GM12878 (cell line): ENCODE results near the gene OCA2. TPM values are rescaled to one million over a fixed set of nuclear protein-coding genes. Genes with fewer than 3 reads are reported as not detected.

Source experiments
- ATAC-seq: fragments of 200-7000 bp; cut with Tn5 transposase; 3 replicates; pipeline ENCODE4 v1.9.1; 2020; ENCODE audit warnings: mild to moderate bottlenecking, moderate library complexity
- BruUV-seq: library from RNA; stranded (reverse); fragments of 400-500 nt; replicated peaks from 2 replicates; lab custom pipeline; 2021; lab: Mats Ljungman, UMichigan
- CTCF ChIA-PET: fragments of 300-600 bp; sonication (Branson Sonifier 250); formaldehyde crosslinking; extraction: SDS; loops from one replicate; lab custom pipeline; 2021; ENCODE audit warnings: inconsistent platforms; lab: Yijun Ruan, JAX
- POLR2A ChIA-PET: fragments of 350-600 bp; formaldehyde crosslinking; extraction: SDS; loops from one replicate; lab custom pipeline; 2021; ENCODE audit warnings: inconsistent platforms; lab: Charles Lee
- RAD21 ChIA-PET: fragments of 300-600 bp; sonication (Branson Sonifier 250); formaldehyde crosslinking; loops from one replicate; lab custom pipeline; 2023; ENCODE audit warnings: antibody characterized with exemption; ENCODE audit not compliant: unreplicated experiment; lab: Charles Lee
- SMC1A ChIA-PET: fragments of 300-600 bp; sonication (Branson Sonifier 250); formaldehyde crosslinking; loops from one replicate; lab custom pipeline; 2023; ENCODE audit not compliant: unreplicated experiment, uncharacterized antibody; lab: Charles Lee
- DNase-seq: peaks from one replicate; pipeline ENCODE4 v3.0.0-alpha.2; 2011; ENCODE audit warnings: low read depth, low spot score
- FAIRE-seq: peaks from 3 replicates; lab custom pipeline; 2011; peaks lifted over from hg19 to GRCh38; lab: Jason Lieb, UNC
- H2AFZ ChIP-seq: 2 replicates; pipeline ENCODE4 v1.6.0; 2011; ENCODE audit warnings: low read depth, low read length, control low read depth; ENCODE audit not compliant: control insufficient read depth
- H3K27ac ChIP-seq: 2 replicates; pipeline ENCODE4 v1.5.1; 2011; ENCODE audit warnings: control low read depth; ENCODE audit not compliant: control insufficient read depth, insufficient read depth
- H3K27me3 ChIP-seq, 2 experiments: replicated peaks in 1 of 2; 2 replicates each; pipeline versions ENCODE4 v1.6.0 to v1.6.1; 2011; ENCODE audit warnings: low read length in 1 of 2; ENCODE audit not compliant: control insufficient read depth in 2 of 2, insufficient read depth in 2 of 2
- H3K36me3 ChIP-seq, 2 experiments: 2 replicates each; pipeline ENCODE4 v1.5.1; 2011; ENCODE audit warnings: low read length in 1 of 2; ENCODE audit not compliant: control insufficient read depth in 2 of 2, insufficient read depth in 2 of 2
- H3K4me1 ChIP-seq: 2 replicates; pipeline ENCODE4 v1.6.1; 2011; ENCODE audit warnings: mild to moderate bottlenecking, low read length, moderate library complexity, mixed read lengths; ENCODE audit not compliant: control insufficient read depth, insufficient read depth
- H3K4me2 ChIP-seq: 2 replicates; pipeline ENCODE4 v1.6.0; 2011; ENCODE audit warnings: control low read depth; ENCODE audit not compliant: control insufficient read depth, insufficient read depth
- H3K4me3 ChIP-seq: fragments of 200-600 bp; sonication (generic); 2 replicates; pipeline ENCODE4 v1.5.1; 2016
- H3K79me2 ChIP-seq: 2 replicates; pipeline ENCODE4 v1.6.0; 2011; ENCODE audit warnings: low read length; ENCODE audit not compliant: control insufficient read depth, insufficient read depth
- H3K9ac ChIP-seq: 2 replicates; pipeline ENCODE4 v1.8.0; 2011; ENCODE audit warnings: low read length, control low read depth, mixed read lengths; ENCODE audit not compliant: control insufficient read depth, insufficient read depth
- H3K9me3 ChIP-seq: replicated peaks from 3 replicates; pipeline ENCODE4 v1.5.1; 2011; ENCODE audit warnings: mild to moderate bottlenecking, low read length; ENCODE audit not compliant: control insufficient read depth, insufficient read depth
- H4K20me1 ChIP-seq: 2 replicates; pipeline ENCODE4 v1.6.0; 2011; ENCODE audit not compliant: control insufficient read depth, insufficient read depth
- BACH1 ChIP-seq: fragments of 450-650 bp; IDR thresholded peaks from 2 replicates; pipeline ENCODE4 v1.6.1; 2017; ENCODE audit warnings: mild to moderate bottlenecking, borderline replicate concordance
- HDAC2 ChIP-seq: fragments of 200-600 bp; sonication (generic); IDR thresholded peaks from 2 replicates; pipeline ENCODE4 v1.6.1; 2017
- IKZF1 ChIP-seq: fragments of 450-650 bp; conservative IDR thresholded peaks from 2 replicates; pipeline ENCODE4 v1.6.1; 2017; ENCODE audit warnings: antibody characterized with exemption, mild to moderate bottlenecking
- PAX8 ChIP-seq: fragments of 450-650 bp; IDR thresholded peaks from 2 replicates; pipeline ENCODE4 v1.6.1; 2017; ENCODE audit warnings: mild to moderate bottlenecking, moderate library complexity
- POLR2AphosphoS2 ChIP-seq: IDR thresholded peaks from 2 replicates; pipeline ENCODE4 v1.6.1; 2011; ENCODE audit warnings: low read depth, mild to moderate bottlenecking, low read length, improper control_type of control experiment, moderate library complexity
- RELA ChIP-seq: fragments of 450-650 bp; IDR thresholded peaks from 2 replicates; pipeline ENCODE4 v1.8.0; 2014; ENCODE audit warnings: borderline replicate concordance; ENCODE audit not compliant: partially characterized antibody
- ZNF217 ChIP-seq: fragments of 450-650 bp; IDR thresholded peaks from 2 replicates; pipeline ENCODE4 v1.6.1; 2017; ENCODE audit warnings: antibody characterized with exemption, mild to moderate bottlenecking
- ZNF622 ChIP-seq: fragments of 450-650 bp; IDR thresholded peaks from 2 replicates; pipeline ENCODE4 v1.6.1; 2017; ENCODE audit warnings: mild to moderate bottlenecking, inconsistent platforms
- ZNF687 ChIP-seq: fragments of 450-650 bp; IDR thresholded peaks from 2 replicates; pipeline ENCODE4 v1.6.1; 2017; ENCODE audit warnings: mild to moderate bottlenecking, moderate library complexity
- ZSCAN29 ChIP-seq: fragments of 450-650 bp; IDR thresholded peaks from 2 replicates; pipeline ENCODE4 v1.6.1; 2017; ENCODE audit warnings: mild to moderate bottlenecking, moderate library complexity
- WGBS: methylation state at CpG from one replicate; pipeline ENCODE4 v1.1.6; 2016; ENCODE audit warnings: low lambda C conversion rate; ENCODE audit not compliant: insufficient replicate concordance, insufficient coverage; ENCODE audit errors: missing lambda C conversion rate; 5-methylcytosine and 5-hydroxymethylcytosine counted together
- in situ Hi-C: fragments of 300-500 bp; cut with MboI; formaldehyde crosslinking; loops from 9 replicates; pipeline ENCODE4 v1.14.3; 2018; ENCODE audit warnings: mixed read lengths
- intact Hi-C: fragments of 100-400 bp; cut with micrococcal nuclease; formaldehyde crosslinking; loops from one replicate; pipeline ENCODE4 v1.14.2; 2022; ENCODE audit not compliant: unreplicated experiment
- polyA plus RNA-seq, 11 experiments: library from polyadenylated mRNA; depleted of rRNA in 4 of 11; unstranded in 6 of 11; stranded (reverse) in 5 of 11; fragments of >200 nt; fragmentation: Nextera tagmentation in 4 of 11; fragmentation: Illumina TruSeq in 1 of 11; extraction: Ambion mirVana in 4 of 11; extraction: Trizol in 1 of 11; gene quantifications; 1 replicate in 1 of 11; 2 replicates in 10 of 11; pipeline versions ENCODE4 v1.2.1 to v1.2.3, GENCODE V29; 2011 to 2016; ENCODE audit warnings: inconsistent platforms in 2 of 11, missing spikeins in 2 of 11, low read depth in 1 of 11
- total RNA-seq, 4 experiments: library from RNA; depleted of rRNA in 3 of 4; stranded (reverse); fragments of >200 nt in 3 of 4; fragmentation: Illumina TruSeq in 1 of 4; extraction: Trizol in 1 of 4; gene quantifications; 2 replicates each; pipeline versions ENCODE4 v1.2.1 to v1.2.3, GENCODE V29; 2013 to 2021
- TF ChIP-seq, protein P1 (sequence below): fragments of 450-650 bp; IDR thresholded peaks from 2 replicates; pipeline ENCODE4 v1.6.1; 2017; ENCODE audit warnings: mild to moderate bottlenecking
- TF ChIP-seq, protein P2 (sequence below): IDR thresholded peaks from 2 replicates; pipeline ENCODE4 v1.6.1; 2011; ENCODE audit warnings: low read depth, mild to moderate bottlenecking, low read length, moderate library complexity, borderline replicate concordance; ENCODE audit errors: extremely low read depth
- TF ChIP-seq, protein P3 (sequence below): fragments of 450-650 bp; IDR thresholded peaks from 2 replicates; pipeline ENCODE4 v1.6.1; 2018; ENCODE audit warnings: borderline replicate concordance, mild to moderate bottlenecking; ENCODE audit not compliant: partially characterized antibody

The OCA2 gene
- total and polyA plus RNA-seq, 10 of the 15 experiments (the other 5 are each of a cell fraction or from before 2014, with no cell fraction given): 0.04 to 1.8 TPM; not detected in 8

GRCh38 chr15:28112962-28113361 lies 13.8 kb upstream of the OCA2 start:
- in situ Hi-C loops (no loop called here), intact Hi-C loops (no loop called here)
- POLR2A ChIA-PET: no interaction called here
- DNase-seq: no peak
- Histone ChIP-seq H3K27me3 (no peaks in the 10 kb centered on the region), H3K4me1 (no peaks in the 10 kb centered on the region), H3K4me2 (no peak overlapping the region), H3K27ac (no peak overlapping the region), H3K9me3 (no peaks in the 10 kb centered on the region), H3K9ac (no peak overlapping the region), H3K36me3 (peaks cover 8 to 29% of the 10 kb centered on the region in 2 experiments), H2AFZ (no peak overlapping the region), H4K20me1 (no peaks in the 10 kb centered on the region), H3K4me3 (no peak overlapping the region), H3K79me2 (no peaks in the 10 kb centered on the region)
- CTCF ChIA-PET: no interaction called here
- SMC1A ChIA-PET: no interaction called here
- no TSS peak for BruUV-seq
- RAD21 ChIA-PET: no interaction called here
- WGBS: 94% methylated on average over 26 of the region's 26 CpGs
- no peak for FAIRE-seq
- no peak for ATAC-seq
- TF ChIP-seq ZNF217: no peak
- TF ChIP-seq, protein P1, sequence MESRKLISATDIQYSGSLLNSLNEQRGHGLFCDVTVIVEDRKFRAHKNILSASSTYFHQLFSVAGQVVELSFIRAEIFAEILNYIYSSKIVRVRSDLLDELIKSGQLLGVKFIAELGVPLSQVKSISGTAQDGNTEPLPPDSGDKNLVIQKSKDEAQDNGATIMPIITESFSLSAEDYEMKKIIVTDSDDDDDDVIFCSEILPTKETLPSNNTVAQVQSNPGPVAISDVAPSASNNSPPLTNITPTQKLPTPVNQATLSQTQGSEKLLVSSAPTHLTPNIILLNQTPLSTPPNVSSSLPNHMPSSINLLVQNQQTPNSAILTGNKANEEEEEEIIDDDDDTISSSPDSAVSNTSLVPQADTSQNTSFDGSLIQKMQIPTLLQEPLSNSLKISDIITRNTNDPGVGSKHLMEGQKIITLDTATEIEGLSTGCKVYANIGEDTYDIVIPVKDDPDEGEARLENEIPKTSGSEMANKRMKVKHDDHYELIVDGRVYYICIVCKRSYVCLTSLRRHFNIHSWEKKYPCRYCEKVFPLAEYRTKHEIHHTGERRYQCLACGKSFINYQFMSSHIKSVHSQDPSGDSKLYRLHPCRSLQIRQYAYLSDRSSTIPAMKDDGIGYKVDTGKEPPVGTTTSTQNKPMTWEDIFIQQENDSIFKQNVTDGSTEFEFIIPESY: no peak
- TF ChIP-seq RELA: no peak
- TF ChIP-seq, protein P2, sequence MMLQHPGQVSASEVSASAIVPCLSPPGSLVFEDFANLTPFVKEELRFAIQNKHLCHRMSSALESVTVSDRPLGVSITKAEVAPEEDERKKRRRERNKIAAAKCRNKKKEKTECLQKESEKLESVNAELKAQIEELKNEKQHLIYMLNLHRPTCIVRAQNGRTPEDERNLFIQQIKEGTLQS: no peak
- TF ChIP-seq ZNF687: no peak
- TF ChIP-seq IKZF1: no peak
- TF ChIP-seq PAX8: no peak
- no peak for TF ChIP-seq HDAC2
- TF ChIP-seq ZSCAN29: no peak
- no peak for TF ChIP-seq BACH1
- TF ChIP-seq ZNF622: no peak
- TF ChIP-seq, protein P3, sequence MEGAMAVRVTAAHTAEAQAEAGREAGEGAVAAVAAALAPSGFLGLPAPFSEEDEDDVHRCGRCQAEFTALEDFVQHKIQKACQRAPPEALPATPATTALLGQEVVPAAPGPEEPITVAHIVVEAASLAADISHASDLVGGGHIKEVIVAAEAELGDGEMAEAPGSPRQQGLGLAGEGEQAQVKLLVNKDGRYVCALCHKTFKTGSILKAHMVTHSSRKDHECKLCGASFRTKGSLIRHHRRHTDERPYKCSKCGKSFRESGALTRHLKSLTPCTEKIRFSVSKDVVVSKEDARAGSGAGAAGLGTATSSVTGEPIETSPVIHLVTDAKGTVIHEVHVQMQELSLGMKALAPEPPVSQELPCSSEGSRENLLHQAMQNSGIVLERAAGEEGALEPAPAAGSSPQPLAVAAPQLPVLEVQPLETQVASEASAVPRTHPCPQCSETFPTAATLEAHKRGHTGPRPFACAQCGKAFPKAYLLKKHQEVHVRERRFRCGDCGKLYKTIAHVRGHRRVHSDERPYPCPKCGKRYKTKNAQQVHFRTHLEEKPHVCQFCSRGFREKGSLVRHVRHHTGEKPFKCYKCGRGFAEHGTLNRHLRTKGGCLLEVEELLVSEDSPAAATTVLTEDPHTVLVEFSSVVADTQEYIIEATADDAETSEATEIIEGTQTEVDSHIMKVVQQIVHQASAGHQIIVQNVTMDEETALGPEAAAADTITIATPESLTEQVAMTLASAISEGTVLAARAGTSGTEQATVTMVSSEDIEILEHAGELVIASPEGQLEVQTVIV: no peak
- no peak for TF ChIP-seq POLR2AphosphoS2
